Ishikawa (cell line): ENCODE measurements around the gene BORCS6.

Experiments
- EGR1 ChIP-seq: IDR thresholded peaks from 2 replicates; pipeline ENCODE4 v1.6.1; 2012
- NFIC ChIP-seq: IDR thresholded peaks from 2 replicates; pipeline ENCODE4 v1.6.1; 2012
- RAD21 ChIP-seq: IDR thresholded peaks from 2 replicates; pipeline ENCODE4 v1.6.1; 2012; ENCODE audit warnings: low read depth
- TAF1 ChIP-seq: IDR thresholded peaks from 2 replicates; pipeline ENCODE4 v1.6.1; 2012; ENCODE audit warnings: low read depth, mild to moderate bottlenecking
- TF ChIP-seq, protein P1 (sequence below): IDR thresholded peaks from 2 replicates; pipeline ENCODE4 v1.6.1; 2012
- TF ChIP-seq, protein P2 (sequence below): IDR thresholded peaks from 2 replicates; pipeline ENCODE4 v1.6.1; 2012; ENCODE audit warnings: low read depth, mild to moderate bottlenecking

DNA sequence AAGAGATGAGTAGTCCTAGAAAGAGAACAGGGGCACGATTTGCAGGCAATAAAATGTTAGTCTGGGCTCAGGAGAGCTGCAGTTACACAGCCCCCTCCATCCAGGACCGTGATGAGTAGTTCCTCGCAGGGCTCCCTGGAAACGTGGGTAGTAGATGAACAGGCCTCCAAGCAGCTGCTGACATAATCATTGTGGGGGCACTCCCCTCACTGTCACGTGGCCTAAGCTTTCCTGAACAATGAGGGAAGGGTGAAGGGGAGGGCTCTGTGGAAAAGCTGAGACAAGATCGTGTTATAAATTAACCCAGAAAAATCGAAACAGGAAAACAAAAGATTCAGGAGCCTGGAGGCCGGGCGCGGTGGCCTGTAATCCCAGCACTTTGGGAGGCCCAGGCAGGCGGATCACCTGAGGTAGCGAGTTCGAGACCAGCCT is 36.4 kb downstream of the BORCS6 start:
- TF ChIP-seq NFIC (no peak), EGR1 (no peak), TAF1 (no peak), RAD21 (no peak)
- TF ChIP-seq, protein P1, sequence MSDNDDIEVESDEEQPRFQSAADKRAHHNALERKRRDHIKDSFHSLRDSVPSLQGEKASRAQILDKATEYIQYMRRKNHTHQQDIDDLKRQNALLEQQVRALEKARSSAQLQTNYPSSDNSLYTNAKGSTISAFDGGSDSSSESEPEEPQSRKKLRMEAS: no peak
- TF ChIP-seq, protein P2, sequence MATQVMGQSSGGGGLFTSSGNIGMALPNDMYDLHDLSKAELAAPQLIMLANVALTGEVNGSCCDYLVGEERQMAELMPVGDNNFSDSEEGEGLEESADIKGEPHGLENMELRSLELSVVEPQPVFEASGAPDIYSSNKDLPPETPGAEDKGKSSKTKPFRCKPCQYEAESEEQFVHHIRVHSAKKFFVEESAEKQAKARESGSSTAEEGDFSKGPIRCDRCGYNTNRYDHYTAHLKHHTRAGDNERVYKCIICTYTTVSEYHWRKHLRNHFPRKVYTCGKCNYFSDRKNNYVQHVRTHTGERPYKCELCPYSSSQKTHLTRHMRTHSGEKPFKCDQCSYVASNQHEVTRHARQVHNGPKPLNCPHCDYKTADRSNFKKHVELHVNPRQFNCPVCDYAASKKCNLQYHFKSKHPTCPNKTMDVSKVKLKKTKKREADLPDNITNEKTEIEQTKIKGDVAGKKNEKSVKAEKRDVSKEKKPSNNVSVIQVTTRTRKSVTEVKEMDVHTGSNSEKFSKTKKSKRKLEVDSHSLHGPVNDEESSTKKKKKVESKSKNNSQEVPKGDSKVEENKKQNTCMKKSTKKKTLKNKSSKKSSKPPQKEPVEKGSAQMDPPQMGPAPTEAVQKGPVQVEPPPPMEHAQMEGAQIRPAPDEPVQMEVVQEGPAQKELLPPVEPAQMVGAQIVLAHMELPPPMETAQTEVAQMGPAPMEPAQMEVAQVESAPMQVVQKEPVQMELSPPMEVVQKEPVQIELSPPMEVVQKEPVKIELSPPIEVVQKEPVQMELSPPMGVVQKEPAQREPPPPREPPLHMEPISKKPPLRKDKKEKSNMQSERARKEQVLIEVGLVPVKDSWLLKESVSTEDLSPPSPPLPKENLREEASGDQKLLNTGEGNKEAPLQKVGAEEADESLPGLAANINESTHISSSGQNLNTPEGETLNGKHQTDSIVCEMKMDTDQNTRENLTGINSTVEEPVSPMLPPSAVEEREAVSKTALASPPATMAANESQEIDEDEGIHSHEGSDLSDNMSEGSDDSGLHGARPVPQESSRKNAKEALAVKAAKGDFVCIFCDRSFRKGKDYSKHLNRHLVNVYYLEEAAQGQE: no peak
